GM12878 (cell line): Measurements from ENCODE around the gene MGRN1. TPM values are rescaled to one million over a fixed set of nuclear protein-coding genes. Genes with fewer than 3 reads are reported as not detected.

Experiments
- CHD2 ChIP-seq: IDR thresholded peaks from 2 replicates; pipeline ENCODE4 v1.6.1; 2011; ENCODE audit warnings: low read depth, low read length, improper control_type of control experiment, borderline replicate concordance
- EED ChIP-seq: sonication (generic); IDR thresholded peaks from 2 replicates; pipeline ENCODE4 v1.6.1; 2016; ENCODE audit warnings: antibody characterized with exemption, low read depth
- ESRRA ChIP-seq: IDR thresholded peaks from 2 replicates; pipeline ENCODE4 v1.6.1; 2012; ENCODE audit warnings: mild to moderate bottlenecking, low read length, improper control_type of control experiment
- FOS ChIP-seq: IDR thresholded peaks from 3 replicates; pipeline ENCODE4 v1.6.1; 2011; ENCODE audit warnings: borderline replicate concordance; ENCODE audit not compliant: insufficient read length; ENCODE audit errors: extremely low read depth
- FOXM1 ChIP-seq: IDR thresholded peaks from 2 replicates; pipeline ENCODE4 v1.6.1; 2012; ENCODE audit warnings: low read depth, mild to moderate bottlenecking, inconsistent platforms, low read length, moderate library complexity
- IRF4 ChIP-seq: IDR thresholded peaks from 2 replicates; pipeline ENCODE4 v1.6.1; 2011; ENCODE audit warnings: low read depth, low read length
- KAT2A ChIP-seq: conservative IDR thresholded peaks from 2 replicates; pipeline ENCODE4 v1.6.1; 2011; ENCODE audit warnings: low read depth, low read length; ENCODE audit not compliant: control insufficient read depth
- NFXL1 ChIP-seq: fragments of 450-650 bp; IDR thresholded peaks from 2 replicates; pipeline ENCODE4 v1.6.1; 2017; ENCODE audit warnings: antibody characterized with exemption, mild to moderate bottlenecking, borderline replicate concordance
- NFYB ChIP-seq: IDR thresholded peaks from 2 replicates; pipeline ENCODE4 v1.6.1; 2011; ENCODE audit warnings: low read depth, mild to moderate bottlenecking, low read length, improper control_type of control experiment, moderate library complexity; ENCODE audit not compliant: insufficient read depth
- POLR2A ChIP-seq: IDR thresholded peaks from 2 replicates; pipeline ENCODE4 v1.6.1; 2011; ENCODE audit warnings: low read depth, mild to moderate bottlenecking, low read length
- POLR2AphosphoS2 ChIP-seq: IDR thresholded peaks from 2 replicates; pipeline ENCODE4 v1.6.1; 2011; ENCODE audit warnings: low read depth, mild to moderate bottlenecking, low read length, improper control_type of control experiment, moderate library complexity
- RFX5 ChIP-seq: IDR thresholded peaks from 2 replicates; pipeline ENCODE4 v1.6.1; 2011; ENCODE audit warnings: low read depth, low read length, improper control_type of control experiment
- SMC3 ChIP-seq: IDR thresholded peaks from 2 replicates; pipeline ENCODE4 v1.6.1; 2011; ENCODE audit warnings: low read length, improper control_type of control experiment, borderline replicate concordance
- SP1 ChIP-seq: IDR thresholded peaks from one replicate; pipeline ENCODE4 v1.6.1; 2011; ENCODE audit warnings: low read depth, low read length
- SREBF2 ChIP-seq: IDR thresholded peaks from 2 replicates; pipeline ENCODE4 v1.6.1; 2012; ENCODE audit warnings: mild to moderate bottlenecking, low read length
- SUZ12 ChIP-seq: fragments of 200-600 bp; sonication (generic); IDR thresholded peaks from one replicate; pipeline ENCODE4 v1.6.1; 2018; ENCODE audit warnings: antibody characterized with exemption, mild to moderate bottlenecking; ENCODE audit not compliant: unreplicated experiment
- TCF12 ChIP-seq: IDR thresholded peaks from 2 replicates; pipeline ENCODE4 v1.6.1; 2011; ENCODE audit warnings: low read depth, mild to moderate bottlenecking, low read length
- YY1 ChIP-seq: IDR thresholded peaks from 2 replicates; pipeline ENCODE4 v1.6.1; 2011; ENCODE audit warnings: low read depth, mild to moderate bottlenecking, low read length
- ZNF622 ChIP-seq: fragments of 450-650 bp; IDR thresholded peaks from 2 replicates; pipeline ENCODE4 v1.6.1; 2017; ENCODE audit warnings: mild to moderate bottlenecking, inconsistent platforms
- polyA plus RNA-seq, 11 experiments: library from polyadenylated mRNA; depleted of rRNA in 4 of 11; unstranded in 6 of 11; stranded (reverse) in 5 of 11; fragments of >200 nt; fragmentation: Nextera tagmentation in 4 of 11; fragmentation: Illumina TruSeq in 1 of 11; extraction: Ambion mirVana in 4 of 11; extraction: Trizol in 1 of 11; gene quantifications; 1 replicate in 1 of 11; 2 replicates in 10 of 11; pipeline versions ENCODE4 v1.2.1 to v1.2.3, GENCODE V29; 2011 to 2016; ENCODE audit warnings: inconsistent platforms in 2 of 11, missing spikeins in 2 of 11, low read depth in 1 of 11
- total RNA-seq, 4 experiments: library from RNA; depleted of rRNA in 3 of 4; stranded (reverse); fragments of >200 nt in 3 of 4; fragmentation: Illumina TruSeq in 1 of 4; extraction: Trizol in 1 of 4; gene quantifications; 2 replicates each; pipeline versions ENCODE4 v1.2.1 to v1.2.3, GENCODE V29; 2013 to 2021
- TF ChIP-seq, protein P1 (sequence below): fragments of 450-650 bp; IDR thresholded peaks from 2 replicates; pipeline ENCODE4 v1.6.1; 2017; ENCODE audit warnings: mild to moderate bottlenecking, low read depth, inconsistent platforms; ENCODE audit not compliant: poor library complexity, severe bottlenecking
- TF ChIP-seq, protein P2 (sequence below): fragments of 450-650 bp; IDR thresholded peaks from 2 replicates; pipeline ENCODE4 v1.6.1; 2017; ENCODE audit warnings: mild to moderate bottlenecking
- TF ChIP-seq, protein P3 (sequence below): fragments of 450-650 bp; IDR thresholded peaks from 2 replicates; pipeline ENCODE4 v1.6.1; 2017; ENCODE audit warnings: borderline replicate concordance
- TF ChIP-seq, protein P4 (sequence below): fragments of 450-650 bp; IDR thresholded peaks from 2 replicates; pipeline ENCODE4 v1.6.1; 2018; ENCODE audit warnings: mild to moderate bottlenecking, low read depth, moderate library complexity; ENCODE audit not compliant: partially characterized antibody

Gene MGRN1
- total and polyA plus RNA-seq, 10 of the 15 experiments (the other 5 are each of a cell fraction or from before 2014, with no cell fraction given), result 0.35 to 86.7 (median 14.6) TPM

DNA sequence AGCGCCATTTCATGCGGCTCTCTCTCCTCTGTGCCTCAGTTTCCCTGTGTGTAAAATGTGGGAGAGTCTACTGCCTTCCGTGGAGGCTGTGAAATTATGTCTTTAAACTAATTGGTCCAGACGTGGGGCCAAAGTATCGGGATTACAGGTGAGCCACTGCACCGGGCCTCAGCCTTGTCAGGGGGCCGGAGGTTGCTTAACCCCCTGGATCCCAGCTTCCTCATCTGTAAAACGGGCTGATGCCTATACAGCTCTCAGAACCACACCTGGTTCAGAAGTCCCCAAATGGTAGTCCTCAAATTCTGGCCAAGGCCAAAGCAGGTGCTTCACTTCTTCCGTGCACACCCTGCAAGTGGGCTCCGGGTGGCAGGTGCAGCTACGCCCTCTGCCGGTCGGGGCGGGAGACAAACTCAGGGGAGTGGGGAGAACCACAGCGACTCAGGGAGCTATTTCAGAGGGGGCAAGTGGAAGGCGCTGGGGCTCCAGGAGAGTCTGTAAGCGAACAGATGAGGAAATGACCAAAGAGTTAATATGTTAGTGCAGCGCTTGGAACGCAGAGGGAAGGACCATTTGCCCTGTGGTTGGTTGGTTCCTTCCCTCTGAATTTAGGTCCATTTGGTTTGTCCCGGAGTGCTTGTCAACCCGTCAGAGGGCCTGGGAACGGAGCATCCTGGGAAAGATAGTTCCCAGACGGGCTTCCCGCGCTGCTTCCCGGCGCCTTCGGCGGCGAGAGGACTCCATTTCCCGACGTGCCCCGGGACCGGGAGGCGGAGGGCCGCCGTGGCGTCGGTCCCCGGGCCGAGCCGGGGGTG is at the start of gene MGRN1 (continued):
- TF ChIP-seq FOXM1, result peak; percentile 99
- no peak for TF ChIP-seq RFX5
- no peak for TF ChIP-seq FOS
- peak; percentile 83 for TF ChIP-seq TCF12
- TF ChIP-seq POLR2A, result no peak
- TF ChIP-seq EED, result no peak; the same call in 1 of the 2 replicates
- no peak for TF ChIP-seq KAT2A
- TF ChIP-seq SMC3, result peak; percentile 41
- TF ChIP-seq YY1, result 0 out of 2 replicates have a peak, but pooled peaks have one; percentile 44
- no peak for TF ChIP-seq SUZ12
- TF ChIP-seq POLR2AphosphoS2, result no peak
- no peak for TF ChIP-seq NFXL1
- no peak for TF ChIP-seq SP1
- TF ChIP-seq CHD2, result no peak
- TF ChIP-seq ESRRA, result peak; percentile 34; the same call in 1 of the 2 replicates
- no peak for TF ChIP-seq SREBF2
- TF ChIP-seq, protein P1, sequence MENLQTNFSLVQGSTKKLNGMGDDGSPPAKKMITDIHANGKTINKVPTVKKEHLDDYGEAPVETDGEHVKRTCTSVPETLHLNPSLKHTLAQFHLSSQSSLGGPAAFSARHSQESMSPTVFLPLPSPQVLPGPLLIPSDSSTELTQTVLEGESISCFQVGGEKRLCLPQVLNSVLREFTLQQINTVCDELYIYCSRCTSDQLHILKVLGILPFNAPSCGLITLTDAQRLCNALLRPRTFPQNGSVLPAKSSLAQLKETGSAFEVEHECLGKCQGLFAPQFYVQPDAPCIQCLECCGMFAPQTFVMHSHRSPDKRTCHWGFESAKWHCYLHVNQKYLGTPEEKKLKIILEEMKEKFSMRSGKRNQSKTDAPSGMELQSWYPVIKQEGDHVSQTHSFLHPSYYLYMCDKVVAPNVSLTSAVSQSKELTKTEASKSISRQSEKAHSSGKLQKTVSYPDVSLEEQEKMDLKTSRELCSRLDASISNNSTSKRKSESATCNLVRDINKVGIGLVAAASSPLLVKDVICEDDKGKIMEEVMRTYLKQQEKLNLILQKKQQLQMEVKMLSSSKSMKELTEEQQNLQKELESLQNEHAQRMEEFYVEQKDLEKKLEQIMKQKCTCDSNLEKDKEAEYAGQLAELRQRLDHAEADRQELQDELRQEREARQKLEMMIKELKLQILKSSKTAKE, result peak; percentile 97
- peak; percentile 24; the same call in 1 of the 2 replicates for TF ChIP-seq NFYB
- TF ChIP-seq, protein P2, sequence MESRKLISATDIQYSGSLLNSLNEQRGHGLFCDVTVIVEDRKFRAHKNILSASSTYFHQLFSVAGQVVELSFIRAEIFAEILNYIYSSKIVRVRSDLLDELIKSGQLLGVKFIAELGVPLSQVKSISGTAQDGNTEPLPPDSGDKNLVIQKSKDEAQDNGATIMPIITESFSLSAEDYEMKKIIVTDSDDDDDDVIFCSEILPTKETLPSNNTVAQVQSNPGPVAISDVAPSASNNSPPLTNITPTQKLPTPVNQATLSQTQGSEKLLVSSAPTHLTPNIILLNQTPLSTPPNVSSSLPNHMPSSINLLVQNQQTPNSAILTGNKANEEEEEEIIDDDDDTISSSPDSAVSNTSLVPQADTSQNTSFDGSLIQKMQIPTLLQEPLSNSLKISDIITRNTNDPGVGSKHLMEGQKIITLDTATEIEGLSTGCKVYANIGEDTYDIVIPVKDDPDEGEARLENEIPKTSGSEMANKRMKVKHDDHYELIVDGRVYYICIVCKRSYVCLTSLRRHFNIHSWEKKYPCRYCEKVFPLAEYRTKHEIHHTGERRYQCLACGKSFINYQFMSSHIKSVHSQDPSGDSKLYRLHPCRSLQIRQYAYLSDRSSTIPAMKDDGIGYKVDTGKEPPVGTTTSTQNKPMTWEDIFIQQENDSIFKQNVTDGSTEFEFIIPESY, result no peak
- TF ChIP-seq, protein P3, sequence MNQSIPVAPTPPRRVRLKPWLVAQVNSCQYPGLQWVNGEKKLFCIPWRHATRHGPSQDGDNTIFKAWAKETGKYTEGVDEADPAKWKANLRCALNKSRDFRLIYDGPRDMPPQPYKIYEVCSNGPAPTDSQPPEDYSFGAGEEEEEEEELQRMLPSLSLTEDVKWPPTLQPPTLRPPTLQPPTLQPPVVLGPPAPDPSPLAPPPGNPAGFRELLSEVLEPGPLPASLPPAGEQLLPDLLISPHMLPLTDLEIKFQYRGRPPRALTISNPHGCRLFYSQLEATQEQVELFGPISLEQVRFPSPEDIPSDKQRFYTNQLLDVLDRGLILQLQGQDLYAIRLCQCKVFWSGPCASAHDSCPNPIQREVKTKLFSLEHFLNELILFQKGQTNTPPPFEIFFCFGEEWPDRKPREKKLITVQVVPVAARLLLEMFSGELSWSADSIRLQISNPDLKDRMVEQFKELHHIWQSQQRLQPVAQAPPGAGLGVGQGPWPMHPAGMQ, result no peak
- no peak for TF ChIP-seq ZNF622
- TF ChIP-seq, protein P4, sequence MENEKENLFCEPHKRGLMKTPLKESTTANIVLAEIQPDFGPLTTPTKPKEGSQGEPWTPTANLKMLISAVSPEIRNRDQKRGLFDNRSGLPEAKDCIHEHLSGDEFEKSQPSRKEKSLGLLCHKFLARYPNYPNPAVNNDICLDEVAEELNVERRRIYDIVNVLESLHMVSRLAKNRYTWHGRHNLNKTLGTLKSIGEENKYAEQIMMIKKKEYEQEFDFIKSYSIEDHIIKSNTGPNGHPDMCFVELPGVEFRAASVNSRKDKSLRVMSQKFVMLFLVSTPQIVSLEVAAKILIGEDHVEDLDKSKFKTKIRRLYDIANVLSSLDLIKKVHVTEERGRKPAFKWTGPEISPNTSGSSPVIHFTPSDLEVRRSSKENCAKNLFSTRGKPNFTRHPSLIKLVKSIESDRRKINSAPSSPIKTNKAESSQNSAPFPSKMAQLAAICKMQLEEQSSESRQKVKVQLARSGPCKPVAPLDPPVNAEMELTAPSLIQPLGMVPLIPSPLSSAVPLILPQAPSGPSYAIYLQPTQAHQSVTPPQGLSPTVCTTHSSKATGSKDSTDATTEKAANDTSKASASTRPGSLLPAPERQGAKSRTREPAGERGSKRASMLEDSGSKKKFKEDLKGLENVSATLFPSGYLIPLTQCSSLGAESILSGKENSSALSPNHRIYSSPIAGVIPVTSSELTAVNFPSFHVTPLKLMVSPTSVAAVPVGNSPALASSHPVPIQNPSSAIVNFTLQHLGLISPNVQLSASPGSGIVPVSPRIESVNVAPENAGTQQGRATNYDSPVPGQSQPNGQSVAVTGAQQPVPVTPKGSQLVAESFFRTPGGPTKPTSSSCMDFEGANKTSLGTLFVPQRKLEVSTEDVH, result no peak
- no peak for TF ChIP-seq IRF4
